Measurements from ENCODE around the gene TDRD10.
"Not testable (repeated sequence)": the region's sequence is repeated elsewhere in the genome, so short reads cannot be mapped to it uniquely, and the experiment has no call there.

Gene TDRD10

GRCh38 chr1:154524881-154525280 lies 22.9 kb downstream of the TDRD10 start:
- no peak for FAIRE-seq
- no peak for DNase-seq (ENCODE audit: insufficient read length, low spot score)
- no peak for TF ChIP-seq POU2F2 (IDR thresholded peaks at IDR 0.05; ENCODE audit: low read depth, low read length)
- no peak for TF ChIP-seq SPI1 (IDR thresholded peaks at IDR 0.05; ENCODE audit: low read depth, low read length)
- no peak for TF ChIP-seq POLR2AphosphoS5 (IDR thresholded peaks at IDR 0.05; ENCODE audit: low read depth, low read length)
- no peak for TF ChIP-seq PAX5 (IDR thresholded peaks at IDR 0.05; ENCODE audit: insufficient read depth, low read length, severe bottlenecking)
- TF ChIP-seq POLR2A (IDR thresholded peaks at IDR 0.05; ENCODE audit: low read depth, low read length): no peak
- TF ChIP-seq TAF1 (IDR thresholded peaks at IDR 0.05; ENCODE audit: low read depth, low read length): no peak

DNA sequence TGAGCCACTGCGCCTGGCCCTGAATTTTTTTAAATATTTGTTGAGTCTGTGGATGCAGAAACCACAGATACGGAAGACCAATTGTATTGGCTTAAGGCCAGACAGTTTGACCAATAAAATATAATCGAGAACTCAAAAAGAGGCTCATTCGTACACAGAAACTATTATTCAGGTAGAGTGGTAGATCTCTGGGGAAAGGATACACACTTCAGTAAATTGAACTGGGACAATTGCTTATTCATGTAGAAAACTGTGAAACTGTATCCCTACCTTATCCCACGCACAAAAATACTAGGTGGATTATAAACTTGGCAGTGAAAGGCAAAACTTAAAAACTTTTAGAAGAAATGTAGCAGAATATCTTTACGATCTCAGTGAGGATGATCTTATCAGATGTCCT lies 25.2 kb downstream of the TDRD10 start:
- TF ChIP-seq SPI1 (IDR thresholded peaks at IDR 0.05; ENCODE audit: low read depth, low read length) (no peak), TAF1 (IDR thresholded peaks at IDR 0.05; ENCODE audit: low read depth, low read length) (no peak), PAX5 (IDR thresholded peaks at IDR 0.05; ENCODE audit: insufficient read depth, low read length, severe bottlenecking) (no peak), POLR2AphosphoS5 (IDR thresholded peaks at IDR 0.05; ENCODE audit: low read depth, low read length) (no peak), POLR2A (IDR thresholded peaks at IDR 0.05; ENCODE audit: low read depth, low read length) (no peak), POU2F2 (IDR thresholded peaks at IDR 0.05; ENCODE audit: low read depth, low read length) (no peak)
- DNase-seq (ENCODE audit: insufficient read length, low spot score) (no peak), FAIRE-seq (no peak)

- no peak for FAIRE-seq
- TF ChIP-seq TAF1 (IDR thresholded peaks at IDR 0.05; ENCODE audit: low read depth, low read length) (no peak), POLR2AphosphoS5 (IDR thresholded peaks at IDR 0.05; ENCODE audit: low read depth, low read length) (no peak)
- DNase-seq (ENCODE audit: insufficient read length, low spot score): no peak
Measured at GRCh38 chr1:154529308-154529707, 27.3 kb downstream of the TDRD10 start.

DNA sequence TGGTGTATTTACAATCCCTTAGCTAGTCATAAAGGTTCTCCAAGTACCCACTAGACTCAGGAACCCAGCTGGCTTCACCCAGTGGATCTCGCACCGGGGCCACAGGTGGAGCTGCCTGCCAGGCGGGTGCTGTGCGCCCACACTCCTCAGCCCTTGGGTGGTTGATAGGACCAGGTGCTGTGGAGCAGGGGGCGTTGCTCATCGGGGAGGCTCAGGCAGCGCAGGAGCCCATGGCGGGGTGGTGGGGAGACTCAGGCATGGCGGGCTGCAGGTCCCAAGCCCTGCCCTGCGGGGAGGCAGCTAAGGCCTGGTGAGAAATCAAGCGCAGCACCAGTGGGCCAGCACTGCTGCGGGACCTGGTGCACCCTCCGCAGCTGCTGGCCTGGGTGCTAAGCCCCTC lies 29.9 kb downstream of the TDRD10 start:
- not testable (repeated sequence) for FAIRE-seq; DNase-seq (ENCODE audit: insufficient read length, low spot score)

GRCh38 chr1:154533952-154534844 lies 32.2 kb downstream of the TDRD10 start:
- no peak for DNase-seq (ENCODE audit: insufficient read length, low spot score)
- FAIRE-seq: no peak
- TF ChIP-seq PAX5 (IDR thresholded peaks at IDR 0.05; ENCODE audit: insufficient read depth, low read length, severe bottlenecking): no peak
- TF ChIP-seq SPI1 (IDR thresholded peaks at IDR 0.05; ENCODE audit: low read depth, low read length): no peak
- no peak for TF ChIP-seq POLR2A (IDR thresholded peaks at IDR 0.05; ENCODE audit: low read depth, low read length)
- TF ChIP-seq POU2F2 (IDR thresholded peaks at IDR 0.05; ENCODE audit: low read depth, low read length): no peak
- TF ChIP-seq TAF1 (IDR thresholded peaks at IDR 0.05; ENCODE audit: low read depth, low read length): no peak
- TF ChIP-seq POLR2AphosphoS5 (IDR thresholded peaks at IDR 0.05; ENCODE audit: low read depth, low read length): no peak

- DNase-seq (ENCODE audit: insufficient read length, low spot score) (no peak), FAIRE-seq (no peak)
- TF ChIP-seq SPI1 (IDR thresholded peaks at IDR 0.05; ENCODE audit: low read depth, low read length): no peak
- no peak for TF ChIP-seq PAX5 (IDR thresholded peaks at IDR 0.05; ENCODE audit: insufficient read depth, low read length, severe bottlenecking)
- no peak for TF ChIP-seq TAF1 (IDR thresholded peaks at IDR 0.05; ENCODE audit: low read depth, low read length)
- no peak for TF ChIP-seq POLR2AphosphoS5 (IDR thresholded peaks at IDR 0.05; ENCODE audit: low read depth, low read length)
- no peak for TF ChIP-seq POU2F2 (IDR thresholded peaks at IDR 0.05; ENCODE audit: low read depth, low read length)
- no peak for TF ChIP-seq POLR2A (IDR thresholded peaks at IDR 0.05; ENCODE audit: low read depth, low read length)
Measured at GRCh38 chr1:154536570-154536969, 34.6 kb downstream of the TDRD10 start.

GRCh38 chr1:154539486-154540483 lies 37.8 kb downstream of the TDRD10 start:
- TF ChIP-seq POLR2AphosphoS5 (IDR thresholded peaks at IDR 0.05; ENCODE audit: low read depth, low read length) (no peak), TAF1 (IDR thresholded peaks at IDR 0.05; ENCODE audit: low read depth, low read length) (no peak), SPI1 (IDR thresholded peaks at IDR 0.05; ENCODE audit: low read depth, low read length) (no peak), POU2F2 (IDR thresholded peaks at IDR 0.05; ENCODE audit: low read depth, low read length) (no peak), PAX5 (IDR thresholded peaks at IDR 0.05; ENCODE audit: insufficient read depth, low read length, severe bottlenecking) (no peak), POLR2A (IDR thresholded peaks at IDR 0.05; ENCODE audit: low read depth, low read length) (no peak)
- DNase-seq (ENCODE audit: insufficient read length, low spot score) (no peak), FAIRE-seq (no peak)

DNA sequence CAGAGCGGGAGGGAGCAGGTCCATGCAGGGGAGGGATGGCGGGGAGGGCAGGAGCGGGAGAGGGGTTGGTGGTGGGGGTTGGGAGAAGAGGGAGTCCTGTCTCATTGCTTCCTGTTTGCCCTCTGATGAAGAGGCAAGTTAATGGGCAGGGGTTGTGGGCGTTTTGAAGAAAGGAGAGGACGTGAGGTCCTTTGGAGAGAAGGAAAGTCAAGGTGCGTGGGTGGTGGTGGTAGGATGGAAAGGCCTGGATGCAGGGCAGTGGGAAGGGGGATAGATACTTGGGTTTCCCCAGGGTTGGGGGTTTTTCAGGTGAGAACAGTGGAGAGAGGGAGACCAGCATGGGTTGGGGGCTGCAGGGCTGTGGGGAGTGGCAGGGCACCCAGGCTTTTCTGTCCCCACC lies 39.2 kb downstream of the TDRD10 start:
- TF ChIP-seq SPI1 (IDR thresholded peaks at IDR 0.05; ENCODE audit: low read depth, low read length): no peak
- no peak for TF ChIP-seq POU2F2 (IDR thresholded peaks at IDR 0.05; ENCODE audit: low read depth, low read length)
- no peak for TF ChIP-seq PAX5 (IDR thresholded peaks at IDR 0.05; ENCODE audit: insufficient read depth, low read length, severe bottlenecking)
- TF ChIP-seq TAF1 (IDR thresholded peaks at IDR 0.05; ENCODE audit: low read depth, low read length): no peak
- TF ChIP-seq POLR2A (IDR thresholded peaks at IDR 0.05; ENCODE audit: low read depth, low read length): no peak
- TF ChIP-seq POLR2AphosphoS5 (IDR thresholded peaks at IDR 0.05; ENCODE audit: low read depth, low read length): no peak
- DNase-seq (ENCODE audit: insufficient read length, low spot score): no peak
- no peak for FAIRE-seq

DNA sequence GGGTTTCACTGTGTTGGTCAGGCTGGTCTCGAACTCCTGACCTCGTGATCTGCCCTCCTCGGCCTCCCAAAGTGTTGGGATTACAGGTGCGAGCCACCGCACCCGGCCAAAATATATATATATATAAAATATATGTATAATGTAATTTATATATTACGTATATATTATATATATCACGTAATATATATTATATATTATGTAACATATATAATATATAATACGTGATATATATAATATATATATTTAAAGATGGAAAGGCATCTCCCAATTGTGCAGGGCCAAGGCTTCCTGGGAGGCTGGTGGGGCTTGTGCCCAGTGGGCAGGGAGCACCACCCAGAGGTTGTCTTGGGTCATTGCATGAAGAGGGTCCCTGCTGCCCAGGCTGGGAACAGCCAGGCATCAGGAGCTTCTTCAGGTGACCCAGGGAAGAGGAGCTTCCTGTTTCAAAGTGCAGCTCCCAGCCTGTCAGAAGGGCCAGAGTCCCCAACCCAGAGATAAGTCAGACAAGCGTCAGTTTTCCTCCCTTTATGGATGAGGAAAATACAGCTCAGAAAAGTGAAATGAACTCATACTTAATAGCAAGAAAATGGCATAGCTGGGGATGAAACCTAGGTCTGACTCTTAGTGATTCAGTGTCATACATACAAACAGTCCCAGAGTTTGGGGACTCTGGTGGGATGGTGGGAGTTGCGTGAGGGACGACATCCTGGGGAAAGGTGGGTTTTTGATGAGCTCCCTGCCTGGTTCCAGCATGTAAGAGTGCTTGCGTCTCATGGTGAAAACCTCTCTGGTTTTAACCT lies 44.4 kb downstream of the TDRD10 start:
- no peak for TF ChIP-seq POLR2A (IDR thresholded peaks at IDR 0.05; ENCODE audit: low read depth, low read length)
- TF ChIP-seq POLR2AphosphoS5 (IDR thresholded peaks at IDR 0.05; ENCODE audit: low read depth, low read length): no peak
- TF ChIP-seq SPI1 (IDR thresholded peaks at IDR 0.05; ENCODE audit: low read depth, low read length): no peak
- no peak for TF ChIP-seq PAX5 (IDR thresholded peaks at IDR 0.05; ENCODE audit: insufficient read depth, low read length, severe bottlenecking)
- no peak for TF ChIP-seq POU2F2 (IDR thresholded peaks at IDR 0.05; ENCODE audit: low read depth, low read length)
- no peak for TF ChIP-seq TAF1 (IDR thresholded peaks at IDR 0.05; ENCODE audit: low read depth, low read length)
- peak; percentile 86 for FAIRE-seq
- peak; percentile 77 for DNase-seq (ENCODE audit: insufficient read length, low spot score)
